Loucy (cell line): ENCODE measurements around the gene IQCN.

Experiments used
- H2AFZ ChIP-seq: fragments of 200-600 bp; sonication (generic); 2 replicates; pipeline ENCODE4 v1.6.0; 2016; ENCODE audit warnings: antibody characterized with exemption, mild to moderate bottlenecking, low read length, moderate library complexity
- H3F3A ChIP-seq: fragments of 200-600 bp; 2 replicates; pipeline ENCODE4 v1.6.0; 2016; ENCODE audit warnings: antibody characterized with exemption, low read depth, mild to moderate bottlenecking
- H3K27me3 ChIP-seq: fragments of 200-600 bp; sonication (generic); 2 replicates; pipeline ENCODE4 v1.6.1; 2014; ENCODE audit warnings: low read length, mild to moderate bottlenecking; ENCODE audit not compliant: insufficient read depth, poor library complexity, severe bottlenecking
- H3K36me3 ChIP-seq: fragments of 200-600 bp; sonication (generic); 2 replicates; pipeline ENCODE4 v1.6.1; 2016; ENCODE audit warnings: low read length; ENCODE audit not compliant: insufficient read depth
- H3K4me1 ChIP-seq: fragments of 200-600 bp; sonication (generic); 2 replicates; pipeline ENCODE4 v1.5.1; 2014; ENCODE audit warnings: low read length, mild to moderate bottlenecking; ENCODE audit not compliant: insufficient read depth, poor library complexity, severe bottlenecking
- H3K4me2 ChIP-seq: fragments of 200-600 bp; sonication (generic); 2 replicates; pipeline ENCODE4 v1.6.0; 2014; ENCODE audit warnings: antibody characterized with exemption, low read length, low read depth, mild to moderate bottlenecking; ENCODE audit not compliant: poor library complexity, severe bottlenecking
- H3K4me3 ChIP-seq: fragments of 200-600 bp; sonication (generic); 2 replicates; pipeline ENCODE4 v1.5.1; 2014; ENCODE audit warnings: low read length, mild to moderate bottlenecking, mixed read lengths; ENCODE audit not compliant: poor library complexity, severe bottlenecking
- H3K79me2 ChIP-seq: fragments of 200-600 bp; sonication (generic); 2 replicates; pipeline ENCODE4 v1.6.1; 2014; ENCODE audit warnings: low read length; ENCODE audit not compliant: insufficient read depth
- H3K9ac ChIP-seq: fragments of 200-600 bp; sonication (generic); 2 replicates; pipeline ENCODE4 v1.6.0; 2014; ENCODE audit warnings: mild to moderate bottlenecking, low read depth, low read length, moderate library complexity; ENCODE audit not compliant: poor library complexity, severe bottlenecking
- H3K9me2 ChIP-seq: fragments of 200-600 bp; sonication (generic); replicated peaks from 2 replicates; pipeline ENCODE4 v1.6.1; 2016; ENCODE audit warnings: low read depth, low read length, mixed read lengths
- H3K9me3 ChIP-seq: fragments of 200-600 bp; sonication (generic); 2 replicates; pipeline ENCODE4 v1.6.1; 2014; ENCODE audit warnings: mild to moderate bottlenecking, antibody characterized with exemption, low read length, low read depth; ENCODE audit not compliant: insufficient read depth
- H4K20me1 ChIP-seq: fragments of 200-600 bp; sonication (generic); 2 replicates; pipeline ENCODE4 v1.6.0; 2014; ENCODE audit warnings: antibody characterized with exemption, low read length, mild to moderate bottlenecking; ENCODE audit not compliant: insufficient read depth, poor library complexity, severe bottlenecking
- CTCF ChIP-seq: fragments of 200-600 bp; sonication (generic); conservative IDR thresholded peaks from 2 replicates; pipeline ENCODE4 v1.5.1; 2014; ENCODE audit warnings: mild to moderate bottlenecking, antibody characterized with exemption, low read length
- EZH2phosphoT487 ChIP-seq: fragments of 200-600 bp; IDR thresholded peaks from 2 replicates; pipeline ENCODE4 v1.6.1; 2018; ENCODE audit warnings: antibody characterized with exemption, mild to moderate bottlenecking, moderate library complexity, borderline replicate concordance

Gene IQCN

DNA sequence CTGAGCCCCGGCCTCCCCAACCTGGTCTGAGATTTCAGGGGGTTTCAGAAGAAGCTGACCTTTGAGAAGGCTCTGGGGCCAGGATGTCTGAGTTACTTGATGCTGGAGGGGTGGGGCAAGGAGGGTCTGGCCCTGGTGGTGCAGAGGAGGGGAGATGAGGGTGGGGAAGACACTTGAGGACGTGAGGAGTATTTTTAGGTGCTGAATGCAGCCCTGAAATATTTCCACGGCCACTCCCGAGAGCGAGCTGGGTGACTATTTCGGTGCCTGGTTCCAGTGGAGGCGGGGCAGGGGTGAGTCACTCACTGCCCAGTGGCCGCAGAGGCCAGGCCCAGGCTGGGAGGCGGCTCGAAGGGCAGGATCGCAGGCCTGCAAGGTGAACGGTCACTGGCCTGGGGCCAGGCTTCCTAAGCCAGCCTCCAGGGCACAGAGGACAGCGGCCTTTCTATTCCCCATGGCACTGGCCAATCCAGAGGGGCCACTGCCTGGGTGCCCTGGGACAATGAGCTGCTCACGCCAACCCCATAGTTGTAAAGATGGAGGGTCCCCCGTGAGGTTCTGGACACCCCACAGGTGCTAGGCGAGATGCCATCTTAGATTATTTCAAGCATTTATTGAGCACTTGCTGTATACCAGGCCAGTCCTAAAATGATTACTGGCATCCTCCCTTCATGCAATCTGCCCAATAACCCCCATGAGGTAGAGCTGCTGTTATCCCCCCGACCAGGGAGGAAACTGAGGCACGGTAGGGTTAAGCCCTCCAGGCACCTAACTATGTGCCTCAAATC lies 26.9 kb upstream of the IQCN start:
- H3K4me1 ChIP-seq, result peaks cover 24% of the 10 kb centered on the region
- no peak overlapping the region for H3K9ac ChIP-seq
- TF ChIP-seq CTCF, result no peak
- no peak for TF ChIP-seq EZH2phosphoT487
- no peak overlapping the region for H3K4me3 ChIP-seq
- no peaks in the 10 kb centered on the region for H3K27me3 ChIP-seq
- no peaks in the 10 kb centered on the region for H3K9me3 ChIP-seq
- no peak overlapping the region for H3K4me2 ChIP-seq
- no peaks in the 10 kb centered on the region for H3K9me2 ChIP-seq
- H3K79me2 ChIP-seq, result peaks cover 13% of the 10 kb centered on the region; the same call in 1 of the 2 replicates
- peaks cover 4% of the 10 kb centered on the region; the same call in 1 of the 2 replicates for H3K36me3 ChIP-seq
- no peak overlapping the region for H2AFZ ChIP-seq
- H4K20me1 ChIP-seq, result no peaks in the 10 kb centered on the region
- peaks cover 15% of the 10 kb centered on the region for H3F3A ChIP-seq

DNA sequence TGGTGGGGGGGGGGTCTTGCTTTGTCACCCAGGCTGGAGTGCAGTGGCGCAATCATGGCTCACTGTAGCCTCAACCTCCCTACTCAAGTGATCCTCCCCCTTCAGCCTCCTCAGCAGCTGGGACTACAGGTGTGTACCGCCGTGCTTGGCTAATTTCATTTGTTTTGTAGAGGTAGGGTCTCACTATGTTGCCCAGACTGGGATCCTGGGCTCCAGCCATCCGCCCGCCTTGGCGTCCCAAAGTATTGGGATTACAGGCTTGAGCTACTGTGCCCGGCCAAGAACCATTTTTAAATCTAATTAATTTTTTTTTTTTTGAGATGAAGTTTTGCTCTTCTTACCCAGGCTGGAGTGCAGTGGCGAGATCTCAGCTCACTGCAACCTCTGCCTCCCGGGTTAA lies 25.4 kb upstream of the IQCN start:
- Histone ChIP-seq H3K9ac (no peak overlapping the region), H3K79me2 (peaks cover 3% of the 10 kb centered on the region; the same call in 1 of the 2 replicates), H2AFZ (no peak overlapping the region), H3K4me2 (no peak overlapping the region), H3K36me3 (no peaks in the 10 kb centered on the region), H3K4me1 (peaks cover 19% of the 10 kb centered on the region), H3K27me3 (no peaks in the 10 kb centered on the region), H3K4me3 (no peak overlapping the region), H3K9me3 (no peaks in the 10 kb centered on the region), H3F3A (peaks cover 11% of the 10 kb centered on the region), H3K9me2 (no peaks in the 10 kb centered on the region), H4K20me1 (no peaks in the 10 kb centered on the region)
- TF ChIP-seq CTCF (no peak), EZH2phosphoT487 (no peak)

GRCh38 chr19:18298601-18299000 lies 24.3 kb upstream of the IQCN start:
- Histone ChIP-seq H2AFZ (no peak overlapping the region), H3K4me2 (no peak overlapping the region)

More at GRCh38 chr19:18298601-18299000, 24.3 kb upstream of the IQCN start:
- Histone ChIP-seq H3K9ac (no peak overlapping the region), H4K20me1 (no peaks in the 10 kb centered on the region), H3K4me3 (no peak overlapping the region), H3K4me1 (peaks cover 12% of the 10 kb centered on the region), H3K9me2 (no peaks in the 10 kb centered on the region), H3K9me3 (no peaks in the 10 kb centered on the region), H3K79me2 (no peaks in the 10 kb centered on the region; the same call in 1 of the 2 replicates), H3F3A (peaks cover under 1% of the 10 kb centered on the region; the same call in 1 of the 2 replicates), H3K36me3 (no peaks in the 10 kb centered on the region), H3K27me3 (no peaks in the 10 kb centered on the region)
- TF ChIP-seq EZH2phosphoT487 (no peak), CTCF (no peak)
